Gastroesophageal sphincter (tissue), 4 donors: ENCODE data around the gene GAST. TPM values are rescaled to one million over a fixed set of nuclear protein-coding genes. Genes with fewer than 3 reads are reported as not detected.

Source experiments
- ATAC-seq: fragments of 150-250 bp; one replicate; pipeline ENCODE4 v1.9.1; 2016; ENCODE audit warnings: mild to moderate bottlenecking, moderate library complexity
- H3K27ac ChIP-seq, 4 donors: fragments of 200-600 bp; sonication (generic) in 3 of 4; 1 replicate in 3 of 4; 2 replicates in 1 of 4; pipeline ENCODE4 v1.5.1; 2016 to 2019
- H3K27me3 ChIP-seq: fragments of 200-600 bp; sonication (generic); one replicate; pipeline ENCODE4 v1.5.1; 2019
- H3K36me3 ChIP-seq, 2 donors: fragments of 200-600 bp; sonication (generic); one replicate each; pipeline ENCODE4 v1.5.1; 2019; ENCODE audit warnings: control low read depth in 1 of 2
- H3K4me1 ChIP-seq, 3 donors: fragments of 200-600 bp; sonication (generic); 1 replicate in 2 of 3; 2 replicates in 1 of 3; pipeline ENCODE4 v1.5.1; 2016 to 2019; ENCODE audit warnings: control low read depth in 2 of 3
- H3K4me3 ChIP-seq, 2 donors: fragments of 200-600 bp; sonication (generic); one replicate each; pipeline ENCODE4 v1.5.1; 2019; ENCODE audit warnings: mild to moderate bottlenecking in 1 of 2, moderate library complexity in 1 of 2
- H3K9me3 ChIP-seq, 3 donors: fragments of 200-600 bp; sonication (generic); one replicate each; pipeline ENCODE4 v1.5.1; 2017 to 2019; ENCODE audit warnings: control low read depth in 2 of 3
- EP300 ChIP-seq: sonication (generic); formaldehyde crosslinking; IDR thresholded peaks from one replicate; pipeline ENCODE4 v1.6.1; 2017; ENCODE audit warnings: antibody characterized with exemption, mild to moderate bottlenecking
- POLR2A ChIP-seq, 2 donors: fragments of 450-650 bp; IDR thresholded peaks; one replicate each; pipeline ENCODE4 v1.6.1; 2017; ENCODE audit warnings: antibody characterized with exemption in 2 of 2, mild to moderate bottlenecking in 2 of 2, moderate library complexity in 1 of 2
- POLR2AphosphoS5 ChIP-seq: sonication (generic); formaldehyde crosslinking; IDR thresholded peaks from one replicate; pipeline ENCODE4 v1.6.1; 2017; ENCODE audit warnings: antibody characterized with exemption
- WGBS, 2 donors: methylation state at CpG; one replicate each; pipeline ENCODE4 v1.1.5; 2018; ENCODE audit warnings: low coverage in 1 of 2; 5-methylcytosine and 5-hydroxymethylcytosine counted together
- total RNA-seq, 4 donors: library from RNA; depleted of rRNA; stranded (reverse); fragments of >200 nt; gene quantifications; one replicate each; pipeline ENCODE4 v1.1.0, GENCODE V29; 2016
- TF ChIP-seq, protein P1 (sequence below), 4 experiments: fragments of 200-600 bp in 2 of 4; fragments of 450-650 bp in 2 of 4; sonication (generic) in 1 of 4; IDR thresholded peaks; one replicate each; pipeline ENCODE4 v1.5.1; 2017 to 2019; ENCODE audit warnings: antibody characterized with exemption in 4 of 4, mild to moderate bottlenecking in 2 of 4, moderate library complexity in 2 of 4

The GAST gene
- total RNA-seq, 4 donors from 2014 or later = not detected

GRCh38 chr17:41718287-41718645 is 6.1 kb downstream of the GAST start:
- H3K27ac ChIP-seq = no peak overlapping the region
- 43% methylated on average over 4 of the region's 5 CpGs; no CpG with 5 or more reads in 1 of the 2 donors for WGBS, 2 donors
- TF ChIP-seq POLR2A (IDR thresholded peaks at IDR 0.05) = no peak
- TF ChIP-seq, protein P1, sequence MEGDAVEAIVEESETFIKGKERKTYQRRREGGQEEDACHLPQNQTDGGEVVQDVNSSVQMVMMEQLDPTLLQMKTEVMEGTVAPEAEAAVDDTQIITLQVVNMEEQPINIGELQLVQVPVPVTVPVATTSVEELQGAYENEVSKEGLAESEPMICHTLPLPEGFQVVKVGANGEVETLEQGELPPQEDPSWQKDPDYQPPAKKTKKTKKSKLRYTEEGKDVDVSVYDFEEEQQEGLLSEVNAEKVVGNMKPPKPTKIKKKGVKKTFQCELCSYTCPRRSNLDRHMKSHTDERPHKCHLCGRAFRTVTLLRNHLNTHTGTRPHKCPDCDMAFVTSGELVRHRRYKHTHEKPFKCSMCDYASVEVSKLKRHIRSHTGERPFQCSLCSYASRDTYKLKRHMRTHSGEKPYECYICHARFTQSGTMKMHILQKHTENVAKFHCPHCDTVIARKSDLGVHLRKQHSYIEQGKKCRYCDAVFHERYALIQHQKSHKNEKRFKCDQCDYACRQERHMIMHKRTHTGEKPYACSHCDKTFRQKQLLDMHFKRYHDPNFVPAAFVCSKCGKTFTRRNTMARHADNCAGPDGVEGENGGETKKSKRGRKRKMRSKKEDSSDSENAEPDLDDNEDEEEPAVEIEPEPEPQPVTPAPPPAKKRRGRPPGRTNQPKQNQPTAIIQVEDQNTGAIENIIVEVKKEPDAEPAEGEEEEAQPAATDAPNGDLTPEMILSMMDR (IDR thresholded peaks at IDR 0.05) = no peak
- TF ChIP-seq POLR2AphosphoS5 = no peak
- no peak for TF ChIP-seq EP300

DNA sequence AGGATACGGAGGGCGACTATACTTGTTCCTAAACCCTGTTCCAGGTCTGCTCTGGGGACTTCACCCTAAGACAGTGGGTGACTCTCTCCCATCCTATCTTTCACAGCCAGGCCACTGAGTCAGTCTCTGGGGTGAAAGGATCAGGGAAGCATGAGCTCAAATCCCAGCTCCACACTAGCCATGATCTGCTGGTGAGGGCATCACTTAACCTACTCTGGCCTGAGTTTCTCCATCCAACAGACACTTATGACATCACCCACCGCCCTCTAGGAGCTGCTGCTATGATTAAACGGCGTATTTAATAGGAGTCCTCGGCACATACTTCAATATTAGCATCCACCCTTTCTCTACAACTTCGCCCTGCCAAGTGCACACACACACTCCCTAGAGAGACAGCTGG is 10.1 kb downstream of the GAST start:
- Histone ChIP-seq H3K9me3 (no peaks in the 10 kb centered on the region), H3K27ac (no peak overlapping the region), H3K36me3 (no peaks in the 10 kb centered on the region), H3K4me3 (no peak overlapping the region), H3K27me3 (peaks cover 5% of the 10 kb centered on the region), H3K4me1 (no peaks in the 10 kb centered on the region)
- WGBS, 2 donors = 83 to 100% methylated on average over 3 to 4 of the region's 7 CpGs
- no peak for ATAC-seq
- no peak for TF ChIP-seq POLR2A (IDR thresholded peaks at IDR 0.05)
- TF ChIP-seq POLR2AphosphoS5 = no peak
- TF ChIP-seq EP300 = no peak
- TF ChIP-seq, protein P1 (IDR thresholded peaks at IDR 0.05) = no peak

More at GRCh38 chr17:41718287-41718645, 6.1 kb downstream of the GAST start:
- no peaks in the 10 kb centered on the region for H3K9me3 ChIP-seq
- H3K4me1 ChIP-seq = no peaks in the 10 kb centered on the region
- ATAC-seq = no peak
- no peak overlapping the region for H3K4me3 ChIP-seq
- H3K27me3 ChIP-seq = no peaks in the 10 kb centered on the region
- no peaks in the 10 kb centered on the region for H3K36me3 ChIP-seq

- WGBS, 2 donors = 84% methylated on average over 4 of the region's 12 CpGs; no CpG with 5 or more reads in 1 of the 2 donors
- TF ChIP-seq, protein P1 (IDR thresholded peaks at IDR 0.05) = no peak
- TF ChIP-seq POLR2A (IDR thresholded peaks at IDR 0.05) (no peak), POLR2AphosphoS5 (no peak), EP300 (no peak)
- Histone ChIP-seq H3K27me3 (peaks cover 11% of the 10 kb centered on the region), H3K4me3 (no peak overlapping the region), H3K36me3 (no peaks in the 10 kb centered on the region), H3K27ac (no peak overlapping the region), H3K9me3 (no peaks in the 10 kb centered on the region), H3K4me1 (no peaks in the 10 kb centered on the region)
- no peak for ATAC-seq
Observed at GRCh38 chr17:41723801-41724475, 11.8 kb downstream of the GAST start.

DNA sequence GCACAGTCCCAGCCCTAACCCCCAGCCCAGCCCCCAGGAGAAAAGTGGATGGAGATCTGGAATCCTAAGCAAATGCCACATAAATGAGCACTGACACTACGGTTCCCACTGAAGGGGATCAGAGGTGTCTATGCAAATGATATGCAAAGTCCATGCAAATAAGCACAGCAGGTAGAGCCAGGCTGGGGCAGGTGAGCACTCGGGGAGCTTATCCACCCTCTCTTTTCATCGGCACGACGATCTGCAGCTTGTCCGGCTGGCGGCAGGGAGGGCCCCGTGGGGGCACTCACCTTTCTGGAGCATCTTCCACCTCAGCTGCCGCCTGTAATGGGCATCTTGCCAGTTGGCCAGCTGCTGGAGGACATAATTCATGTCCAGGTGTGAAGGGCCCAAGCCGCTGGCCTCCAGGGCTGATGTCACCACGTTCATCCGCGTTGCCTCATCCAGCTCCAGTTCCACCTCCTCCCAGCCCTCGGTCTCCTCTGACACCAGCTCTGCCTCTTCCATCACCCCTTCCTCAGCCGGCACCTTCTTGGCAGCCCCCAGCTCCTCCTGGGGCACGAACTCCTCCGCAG is 12.4 kb downstream of the GAST start:
- ATAC-seq = no peak
- TF ChIP-seq POLR2AphosphoS5 (no peak), POLR2A (IDR thresholded peaks at IDR 0.05) (no peak), EP300 (no peak)
- TF ChIP-seq, protein P1 (IDR thresholded peaks at IDR 0.05) = no peak
- no peaks in the 10 kb centered on the region for H3K36me3 ChIP-seq
- 52% methylated on average over 6 of the region's 17 CpGs; no CpG with 5 or more reads in 1 of the 2 donors for WGBS, 2 donors
- no peak overlapping the region for H3K4me3 ChIP-seq
- no peaks in the 10 kb centered on the region for H3K4me1 ChIP-seq
- no peaks in the 10 kb centered on the region for H3K9me3 ChIP-seq
- peaks cover 13% of the 10 kb centered on the region for H3K27me3 ChIP-seq
- no peak overlapping the region for H3K27ac ChIP-seq

- H3K27me3 ChIP-seq = peaks cover 15% of the 10 kb centered on the region
- no peak for ATAC-seq
- TF ChIP-seq, protein P1 (IDR thresholded peaks at IDR 0.05) = no peak
- TF ChIP-seq POLR2AphosphoS5 (no peak), POLR2A (IDR thresholded peaks at IDR 0.05) (no peak), EP300 (no peak)
- no peaks in the 10 kb centered on the region for H3K36me3 ChIP-seq
- no peak overlapping the region for H3K4me3 ChIP-seq
- no peaks in the 10 kb centered on the region for H3K4me1 ChIP-seq
- no peak overlapping the region for H3K27ac ChIP-seq
- WGBS, 2 donors = 80% methylated on average over 1 to 3 of the region's 5 CpGs
- H3K9me3 ChIP-seq = no peaks in the 10 kb centered on the region
Observed at GRCh38 chr17:41725134-41725533, 13.0 kb downstream of the GAST start.
